Lung (tissue), 12 donors: ENCODE measurements around the gene KMT5C. TPM values are rescaled to one million over a fixed set of nuclear protein-coding genes. Genes with fewer than 3 reads are reported as not detected.

Experiments used
- ATAC-seq: fragments of 200-7000 bp; cut with Tn5 transposase; one replicate; pipeline ENCODE4 v1.9.1; 2020; ENCODE audit warnings: moderate number of reproducible peaks; ENCODE audit not compliant: insufficient read depth, low FRiP score
- DNase-seq, 3 donors: peaks; one replicate each; pipeline ENCODE4 v3.0.0-alpha.2; 2013 to 2017
- H3K27ac ChIP-seq, 2 donors: one replicate each; pipeline ENCODE4 v1.5.1; 2013; ENCODE audit warnings: mild to moderate bottlenecking in 2 of 2, moderate library complexity in 2 of 2, control low read depth in 1 of 2, inconsistent platforms in 1 of 2, low read depth in 1 of 2, low read length in 1 of 2
- H3K27me3 ChIP-seq, 3 donors: one replicate each; pipeline ENCODE4 v1.5.1; 2013; ENCODE audit warnings: low read length in 2 of 3; ENCODE audit not compliant: control insufficient read depth in 3 of 3, insufficient read depth in 3 of 3
- H3K36me3 ChIP-seq, 4 donors: one replicate each; pipeline ENCODE4 v1.5.1; 2013; ENCODE audit warnings: low read length in 4 of 4, mild to moderate bottlenecking in 1 of 4, moderate library complexity in 1 of 4; ENCODE audit not compliant: control insufficient read depth in 4 of 4, insufficient read depth in 4 of 4
- H3K4me1 ChIP-seq, 5 donors: one replicate each; pipeline ENCODE4 v1.5.1; 2013; ENCODE audit warnings: low read length in 5 of 5, mild to moderate bottlenecking in 2 of 5, moderate library complexity in 1 of 5; ENCODE audit not compliant: control insufficient read depth in 5 of 5, insufficient read depth in 5 of 5
- H3K4me3 ChIP-seq: one replicate; pipeline ENCODE4 v1.5.1; 2013; ENCODE audit warnings: mild to moderate bottlenecking, control low read depth, moderate library complexity
- H3K9ac ChIP-seq, 2 donors: one replicate each; pipeline ENCODE4 v1.5.1; 2013; ENCODE audit warnings: low read length in 2 of 2, control low read depth in 1 of 2; ENCODE audit not compliant: insufficient read depth in 1 of 2
- H3K9me3 ChIP-seq, 4 donors: one replicate each; pipeline ENCODE4 v1.5.1; 2013; ENCODE audit warnings: low read length in 3 of 4, mild to moderate bottlenecking in 1 of 4, moderate library complexity in 1 of 4; ENCODE audit not compliant: control insufficient read depth in 4 of 4, insufficient read depth in 3 of 4
- whole genome bisulfite sequencing, 2 donors: extraction: QIAGEN DNeasy Blood & Tissue Kit; methylation state at CpG; one replicate each; pipeline ENCODE4 v1.1.7; 2013; 5-methylcytosine and 5-hydroxymethylcytosine counted together
- polyA plus RNA-seq, 2 donors: library from polyadenylated mRNA; stranded (reverse); fragments of 200-250 nt; gene quantifications; one replicate each; pipeline ENCODE4 v1.2.1, GENCODE V29; 2013
- total RNA-seq, 2 donors: library from RNA; depleted of rRNA in 1 of 2; stranded (reverse); fragments of >200 nt in 1 of 2; gene quantifications; one replicate each; pipeline ENCODE4 v1.2.1, GENCODE V29; 2014 to 2021
- TF ChIP-seq, protein P1 (sequence below): IDR thresholded peaks from 2 replicates; pipeline ENCODE4 v1.5.1; 2012; ENCODE audit warnings: mild to moderate bottlenecking; ENCODE audit errors: control extremely low read depth, extremely low read depth
- donor health status: control.
- donor health status: control.
- donor health status: Bipolar disorder and iron deficiency.
- donor health status: healthy.
- donor health status: DM: yes; HTN: yes; CAD: no.

The KMT5C gene
- total and polyA plus RNA-seq, 4 donors = 6.7 to 16.5 (median 12.5) TPM

- H3K4me1 ChIP-seq = peaks cover 7 to 26% (median 13%) of the 10 kb centered on the region in 5 donors
- no peak overlapping the region for H3K9ac ChIP-seq
- ATAC-seq = no peak
- TF ChIP-seq, protein P1, sequence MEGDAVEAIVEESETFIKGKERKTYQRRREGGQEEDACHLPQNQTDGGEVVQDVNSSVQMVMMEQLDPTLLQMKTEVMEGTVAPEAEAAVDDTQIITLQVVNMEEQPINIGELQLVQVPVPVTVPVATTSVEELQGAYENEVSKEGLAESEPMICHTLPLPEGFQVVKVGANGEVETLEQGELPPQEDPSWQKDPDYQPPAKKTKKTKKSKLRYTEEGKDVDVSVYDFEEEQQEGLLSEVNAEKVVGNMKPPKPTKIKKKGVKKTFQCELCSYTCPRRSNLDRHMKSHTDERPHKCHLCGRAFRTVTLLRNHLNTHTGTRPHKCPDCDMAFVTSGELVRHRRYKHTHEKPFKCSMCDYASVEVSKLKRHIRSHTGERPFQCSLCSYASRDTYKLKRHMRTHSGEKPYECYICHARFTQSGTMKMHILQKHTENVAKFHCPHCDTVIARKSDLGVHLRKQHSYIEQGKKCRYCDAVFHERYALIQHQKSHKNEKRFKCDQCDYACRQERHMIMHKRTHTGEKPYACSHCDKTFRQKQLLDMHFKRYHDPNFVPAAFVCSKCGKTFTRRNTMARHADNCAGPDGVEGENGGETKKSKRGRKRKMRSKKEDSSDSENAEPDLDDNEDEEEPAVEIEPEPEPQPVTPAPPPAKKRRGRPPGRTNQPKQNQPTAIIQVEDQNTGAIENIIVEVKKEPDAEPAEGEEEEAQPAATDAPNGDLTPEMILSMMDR = no peak
- peaks cover 0 to 1% (median 0%) of the 10 kb centered on the region in 4 donors for H3K9me3 ChIP-seq
- H3K4me3 ChIP-seq = no peak overlapping the region
- H3K36me3 ChIP-seq = peaks cover 3 to 43% (median 22%) of the 10 kb centered on the region in 4 donors
- DNase-seq = no peak
- no peak overlapping the region for H3K27ac ChIP-seq
- 83 to 84% methylated on average over 7 of the region's 7 CpGs for WGBS, 2 donors
- H3K27me3 ChIP-seq = no peaks in the 10 kb centered on the region
These were observed 50.8 kb downstream of the KMT5C start for GRCh38 chr19:55390461-55390880.

- no peak overlapping the region for H3K4me3 ChIP-seq
- 87 to 88% methylated on average over 12 of the region's 12 CpGs for WGBS, 2 donors
- DNase-seq (no peak), ATAC-seq (no peak)
- H3K9ac ChIP-seq = no peak overlapping the region
- peaks cover 7 to 26% (median 13%) of the 10 kb centered on the region in 5 donors for H3K4me1 ChIP-seq
- H3K27me3 ChIP-seq = no peaks in the 10 kb centered on the region
- H3K27ac ChIP-seq = no peak overlapping the region
- TF ChIP-seq, protein P1 = no peak
- H3K36me3 ChIP-seq = peaks cover 3 to 43% (median 20%) of the 10 kb centered on the region in 4 donors
- peaks cover 0 to 1% (median 0%) of the 10 kb centered on the region in 4 donors for H3K9me3 ChIP-seq
These were observed 51.6 kb downstream of the KMT5C start for GRCh38 chr19:55391191-55391670.

GRCh38 chr19:55391702-55392615, 52.3 kb downstream of the KMT5C start:
- peaks cover 3 to 41% (median 20%) of the 10 kb centered on the region in 4 donors for H3K36me3 ChIP-seq
- no peak overlapping the region for H3K27ac ChIP-seq
- H3K4me1 ChIP-seq = peaks cover 6 to 20% (median 11%) of the 10 kb centered on the region in 5 donors
- peaks cover 0 to 1% (median 0%) of the 10 kb centered on the region in 4 donors for H3K9me3 ChIP-seq
- DNase-seq (no peak), ATAC-seq (no peak)
- no peak overlapping the region for H3K4me3 ChIP-seq
- H3K9ac ChIP-seq = no peak overlapping the region
- 83 to 86% methylated on average over 18 of the region's 18 CpGs for WGBS, 2 donors
- TF ChIP-seq, protein P1 = no peak
- H3K27me3 ChIP-seq = no peaks in the 10 kb centered on the region
